OCI-LY3 (cell line): Measurements from ENCODE around the gene NR6A1.

Source experiments
- H2AFZ ChIP-seq: fragments of 200-600, 300-600 bp; shearing (Covaris generic); 2 replicates; pipeline ENCODE4 v1.6.0; 2014; ENCODE audit warnings: antibody characterized with exemption, low read depth, low read length
- H3K27ac ChIP-seq: fragments of 200-600, 300-600 bp; sonication (generic); 2 replicates; pipeline ENCODE4 v1.5.1; 2014; ENCODE audit warnings: mild to moderate bottlenecking, low read length, moderate library complexity, mixed read lengths
- H3K27me3 ChIP-seq: fragments of 200-600, 300-600 bp; sonication (generic); 2 replicates; pipeline ENCODE4 v1.6.1; 2014; ENCODE audit warnings: low read depth, low read length, mixed read lengths
- H3K36me3 ChIP-seq: fragments of 200-600, 300-600 bp; sonication (generic); replicated peaks from 2 replicates; pipeline ENCODE3; 2014; ENCODE audit warnings: low read depth, low read length, mixed read lengths
- H3K4me1 ChIP-seq: fragments of 300-600, 200-600 bp; sonication (generic); 2 replicates; pipeline ENCODE4 v1.6.1; 2014; ENCODE audit warnings: low read length, mixed read lengths
- H3K4me2 ChIP-seq: fragments of 200-600, 300-600 bp; sonication (generic); 2 replicates; pipeline ENCODE4 v1.6.1; 2014; ENCODE audit warnings: low read length, mixed read lengths
- H3K4me3 ChIP-seq: fragments of 300-600, 200-600 bp; sonication (generic); 2 replicates; pipeline ENCODE4 v1.5.1; 2014; ENCODE audit warnings: antibody characterized with exemption, mild to moderate bottlenecking, low read length, moderate library complexity
- H3K79me2 ChIP-seq: fragments of 300-600, 200-600 bp; shearing (Covaris generic); 2 replicates; pipeline ENCODE4 v1.6.1; 2014; ENCODE audit warnings: mild to moderate bottlenecking, low read length, mixed read lengths
- H3K9ac ChIP-seq: fragments of 300-600, 200-600 bp; shearing (Covaris generic); 2 replicates; pipeline ENCODE4 v1.6.0; 2014; ENCODE audit warnings: mild to moderate bottlenecking, low read length, moderate library complexity
- H3K9me3 ChIP-seq: fragments of 200-600, 300-600 bp; shearing (Covaris generic); 2 replicates; pipeline ENCODE4 v1.6.1; 2014; ENCODE audit warnings: low read length, mixed read lengths; ENCODE audit not compliant: insufficient read depth
- H4K20me1 ChIP-seq: fragments of 200-600, 300-600 bp; sonication (generic); 2 replicates; pipeline ENCODE4 v1.6.1; 2016; ENCODE audit warnings: low read length, mixed read lengths; ENCODE audit not compliant: insufficient read depth
- CTCF ChIP-seq: fragments of 200-600, 300-600 bp; sonication (generic); IDR thresholded peaks from 2 replicates; pipeline ENCODE4 v1.5.1; 2014; ENCODE audit warnings: antibody characterized with exemption, low read length, low read depth
- EZH2phosphoT487 ChIP-seq: fragments of 200-600 bp; shearing (Covaris generic); IDR thresholded peaks from 2 replicates; pipeline ENCODE4 v1.6.1; 2018; ENCODE audit warnings: antibody characterized with exemption, mixed run types, low read depth

NR6A1 gene

GRCh38 chr9:124793015-124793541 lies 22.0 kb upstream of the NR6A1 start:
- Histone ChIP-seq H3K79me2 (no peaks in the 10 kb centered on the region), H3K27me3 (no peaks in the 10 kb centered on the region), H3K4me2 (no peak overlapping the region), H3K27ac (no peak overlapping the region), H3K4me3 (no peak overlapping the region), H4K20me1 (no peaks in the 10 kb centered on the region), H2AFZ (no peak overlapping the region), H3K36me3 (no peaks in the 10 kb centered on the region), H3K9me3 (no peaks in the 10 kb centered on the region), H3K4me1 (no peaks in the 10 kb centered on the region), H3K9ac (no peak overlapping the region)
- TF ChIP-seq EZH2phosphoT487 (no peak), CTCF (no peak)

GRCh38 chr9:124792257-124793014 lies 21.3 kb upstream of the NR6A1 start:
- Histone ChIP-seq H3K9ac (no peak overlapping the region), H3K4me1 (no peaks in the 10 kb centered on the region), H3K4me3 (no peak overlapping the region), H3K79me2 (no peaks in the 10 kb centered on the region), H3K36me3 (no peaks in the 10 kb centered on the region), H3K27me3 (no peaks in the 10 kb centered on the region), H2AFZ (no peak overlapping the region), H3K4me2 (no peak overlapping the region), H3K9me3 (no peaks in the 10 kb centered on the region), H3K27ac (no peak overlapping the region), H4K20me1 (no peaks in the 10 kb centered on the region)
- TF ChIP-seq CTCF (no peak), EZH2phosphoT487 (no peak)

GRCh38 chr9:124790801-124791505 lies 19.8 kb upstream of the NR6A1 start:
- H3K9me3 ChIP-seq: no peaks in the 10 kb centered on the region
- no peaks in the 10 kb centered on the region for H3K36me3 ChIP-seq
- H4K20me1 ChIP-seq: no peaks in the 10 kb centered on the region
- H3K4me1 ChIP-seq: no peaks in the 10 kb centered on the region
- H3K79me2 ChIP-seq: no peaks in the 10 kb centered on the region
- TF ChIP-seq CTCF (no peak), EZH2phosphoT487 (no peak)
- no peaks in the 10 kb centered on the region for H3K27me3 ChIP-seq
- H3K27ac ChIP-seq: no peak overlapping the region
- H3K9ac ChIP-seq: no peak overlapping the region
- no peak overlapping the region for H3K4me3 ChIP-seq
- no peak overlapping the region for H3K4me2 ChIP-seq
- H2AFZ ChIP-seq: no peak overlapping the region; the same call in 1 of the 2 replicates

- Histone ChIP-seq H3K9ac (no peak overlapping the region), H2AFZ (no peak overlapping the region), H3K9me3 (no peaks in the 10 kb centered on the region), H3K27me3 (no peaks in the 10 kb centered on the region), H3K4me2 (no peak overlapping the region), H3K36me3 (no peaks in the 10 kb centered on the region), H3K4me1 (no peaks in the 10 kb centered on the region), H3K4me3 (no peak overlapping the region), H4K20me1 (no peaks in the 10 kb centered on the region), H3K79me2 (no peaks in the 10 kb centered on the region), H3K27ac (no peak overlapping the region)
- TF ChIP-seq EZH2phosphoT487: no peak
- no peak for TF ChIP-seq CTCF
Observed at GRCh38 chr9:124790301-124790700, 19.2 kb upstream of the NR6A1 start.
